HCEC 1CT (cell line): ENCODE data around the gene CYP1A1.

Source experiments
- DNase-seq: peaks from one replicate; pipeline ENCODE4 v3.0.0-alpha.2; 2017

The CYP1A1 gene

GRCh38 chr15:74683758-74684157, 41.6 kb downstream of the CYP1A1 start:
- DNase-seq, result no peak

DNA sequence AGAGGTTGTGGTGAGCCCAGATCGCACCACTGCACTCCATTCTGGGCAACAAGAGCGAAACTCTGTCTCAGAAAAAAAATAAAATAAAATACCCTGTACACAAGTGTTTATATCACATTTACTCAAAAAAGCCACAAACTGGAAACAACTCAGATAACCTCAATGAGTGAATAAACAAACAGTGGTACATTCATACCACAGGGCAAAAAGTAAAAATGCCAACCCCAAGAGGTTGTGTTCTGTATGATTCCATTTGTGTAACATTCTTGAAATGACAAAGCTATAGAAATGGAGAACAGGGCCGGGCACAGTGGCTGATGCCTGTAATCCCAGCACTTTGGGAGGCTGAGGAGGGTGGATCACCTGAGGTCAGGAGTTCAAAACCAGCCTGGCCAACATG, 42.4 kb downstream of the CYP1A1 start:
- DNase-seq, result no peak

DNA sequence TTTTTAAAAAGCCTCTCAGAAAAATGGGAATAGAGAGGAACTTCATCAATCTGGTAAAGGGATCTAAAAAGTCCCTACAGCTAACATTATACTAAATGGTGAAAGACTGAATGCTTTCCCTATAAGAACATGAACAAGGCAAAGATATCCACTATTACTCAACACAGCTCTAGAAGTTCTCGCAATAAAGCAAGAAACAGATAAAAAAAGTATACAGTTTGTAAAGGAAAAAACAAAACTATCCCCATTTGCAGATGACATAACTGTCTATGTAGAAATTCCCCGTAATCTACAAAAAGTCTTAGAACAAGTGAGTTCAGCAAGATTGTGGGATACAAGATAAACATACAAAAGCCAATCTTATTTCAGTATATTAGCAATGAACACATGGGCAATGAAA, 44.9 kb downstream of the CYP1A1 start:
- no peak for DNase-seq

GRCh38 chr15:74676801-74677200, 48.5 kb downstream of the CYP1A1 start:
- no peak for DNase-seq

DNA sequence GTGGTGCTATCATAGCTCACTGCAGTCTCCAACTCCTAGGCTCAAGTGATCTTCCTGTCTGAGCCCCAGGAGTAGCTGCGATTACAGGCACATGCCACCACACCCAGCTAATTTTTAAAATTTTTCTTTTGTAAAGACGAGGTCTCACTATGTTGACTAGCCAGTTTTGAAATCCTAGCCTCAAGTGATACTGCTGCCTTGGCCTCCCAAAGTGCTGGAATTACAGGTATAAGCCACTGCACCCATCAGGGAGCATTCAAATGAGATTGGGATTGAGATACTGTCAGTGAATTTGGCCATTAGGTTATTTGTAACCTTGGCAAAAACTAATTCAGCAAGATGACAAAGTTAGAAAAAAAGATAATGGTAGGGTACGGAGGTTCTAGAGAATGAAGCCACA, 51.2 kb downstream of the CYP1A1 start:
- DNase-seq, result no peak

GRCh38 chr15:74669627-74670026, 55.7 kb downstream of the CYP1A1 start:
- DNase-seq, result no peak
